Measurements from ENCODE around the gene MBP. TPM values are rescaled to one million over a fixed set of nuclear protein-coding genes. Genes with fewer than 3 reads are reported as not detected.

MBP gene
- total RNA-seq, 1 donor from 2014 or later, result 2.0 TPM

DNA sequence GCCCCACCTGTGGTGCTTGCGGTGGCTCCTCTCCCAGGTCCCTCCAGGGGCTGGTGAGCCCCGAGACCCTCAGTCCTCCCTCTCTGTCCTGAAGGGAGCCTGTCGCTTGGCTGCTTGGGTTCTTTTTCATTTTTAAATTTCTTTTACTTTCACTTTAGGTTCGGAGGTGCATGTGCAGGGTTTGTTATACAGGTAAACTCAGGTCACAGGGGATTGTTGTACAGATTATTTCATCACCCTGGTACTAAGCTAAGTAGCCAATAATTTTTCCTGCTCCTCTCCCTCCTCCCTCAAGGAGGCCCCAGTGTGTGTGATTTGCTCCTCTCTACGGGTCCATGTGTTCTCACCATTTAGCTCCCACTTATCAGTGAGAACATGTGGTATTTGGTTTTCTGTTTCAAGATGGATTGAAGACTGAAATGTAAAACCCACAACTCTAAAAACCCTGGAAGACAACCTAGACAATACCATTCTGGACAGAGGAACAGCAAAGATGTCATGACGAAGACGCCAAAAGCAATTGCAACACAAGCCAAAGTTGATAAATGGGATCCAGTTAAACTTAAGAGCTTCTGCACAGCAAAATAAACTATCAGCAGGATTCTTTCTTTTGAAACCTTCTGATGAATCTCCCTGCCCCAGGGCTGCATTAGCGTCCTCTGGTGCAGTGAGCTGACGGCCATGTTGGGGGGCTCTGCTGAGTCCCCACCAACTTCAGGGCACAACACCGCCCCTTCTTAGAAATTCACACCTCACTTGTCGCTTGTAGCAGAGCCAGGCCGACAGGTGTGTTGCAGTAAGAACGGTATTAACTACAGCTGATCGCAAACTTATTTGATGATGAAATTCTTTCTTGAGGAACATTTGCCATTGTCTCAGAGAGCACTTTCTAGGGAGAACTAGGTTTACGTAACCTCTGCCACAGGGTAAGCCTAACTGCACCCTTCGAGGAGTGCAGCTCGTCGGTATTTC, 174.9 kb downstream of the MBP start:
- Mint-ChIP-seq H3K4me1 (peaks cover 10% of the 10 kb centered on the region), H3K4me3 (no peak overlapping the region), H3K27me3 (ENCODE audit: low read depth) (no peaks in the 10 kb centered on the region), H3K36me3 (ENCODE audit: low read depth) (peaks cover 29% of the 10 kb centered on the region), H3K9me3 (peaks cover 5% of the 10 kb centered on the region), H3K27ac (ENCODE audit: unreplicated experiment) (no peak overlapping the region)
- TF ChIP-seq, protein P1, sequence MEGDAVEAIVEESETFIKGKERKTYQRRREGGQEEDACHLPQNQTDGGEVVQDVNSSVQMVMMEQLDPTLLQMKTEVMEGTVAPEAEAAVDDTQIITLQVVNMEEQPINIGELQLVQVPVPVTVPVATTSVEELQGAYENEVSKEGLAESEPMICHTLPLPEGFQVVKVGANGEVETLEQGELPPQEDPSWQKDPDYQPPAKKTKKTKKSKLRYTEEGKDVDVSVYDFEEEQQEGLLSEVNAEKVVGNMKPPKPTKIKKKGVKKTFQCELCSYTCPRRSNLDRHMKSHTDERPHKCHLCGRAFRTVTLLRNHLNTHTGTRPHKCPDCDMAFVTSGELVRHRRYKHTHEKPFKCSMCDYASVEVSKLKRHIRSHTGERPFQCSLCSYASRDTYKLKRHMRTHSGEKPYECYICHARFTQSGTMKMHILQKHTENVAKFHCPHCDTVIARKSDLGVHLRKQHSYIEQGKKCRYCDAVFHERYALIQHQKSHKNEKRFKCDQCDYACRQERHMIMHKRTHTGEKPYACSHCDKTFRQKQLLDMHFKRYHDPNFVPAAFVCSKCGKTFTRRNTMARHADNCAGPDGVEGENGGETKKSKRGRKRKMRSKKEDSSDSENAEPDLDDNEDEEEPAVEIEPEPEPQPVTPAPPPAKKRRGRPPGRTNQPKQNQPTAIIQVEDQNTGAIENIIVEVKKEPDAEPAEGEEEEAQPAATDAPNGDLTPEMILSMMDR (conservative IDR thresholded peaks at IDR 0.05), result no peak
- no peak for DNase-seq (ENCODE audit: low read depth, low spot score)

DNA sequence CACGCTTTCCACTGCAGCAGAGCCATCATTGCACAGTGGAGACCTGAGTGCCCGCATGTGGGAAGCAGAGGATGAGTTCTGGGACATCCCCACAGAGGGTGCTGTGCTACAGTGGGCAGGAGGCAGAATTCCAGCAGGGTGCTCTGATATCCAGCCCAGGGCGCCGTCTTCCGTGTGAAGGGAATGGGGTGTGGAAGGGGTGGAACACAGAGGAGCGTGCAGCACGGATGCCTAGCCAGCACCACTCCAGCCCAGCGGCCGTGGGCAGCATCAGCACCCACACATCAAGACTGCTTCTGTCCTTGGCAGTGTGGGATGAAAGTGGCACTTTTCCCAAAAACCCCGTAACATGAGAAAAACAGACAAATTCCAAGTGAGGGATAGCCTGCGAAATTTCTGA, 175.9 kb downstream of the MBP start:
- Mint-ChIP-seq H3K9me3 (no peaks in the 10 kb centered on the region), H3K4me1 (peaks cover 10% of the 10 kb centered on the region)

DNA sequence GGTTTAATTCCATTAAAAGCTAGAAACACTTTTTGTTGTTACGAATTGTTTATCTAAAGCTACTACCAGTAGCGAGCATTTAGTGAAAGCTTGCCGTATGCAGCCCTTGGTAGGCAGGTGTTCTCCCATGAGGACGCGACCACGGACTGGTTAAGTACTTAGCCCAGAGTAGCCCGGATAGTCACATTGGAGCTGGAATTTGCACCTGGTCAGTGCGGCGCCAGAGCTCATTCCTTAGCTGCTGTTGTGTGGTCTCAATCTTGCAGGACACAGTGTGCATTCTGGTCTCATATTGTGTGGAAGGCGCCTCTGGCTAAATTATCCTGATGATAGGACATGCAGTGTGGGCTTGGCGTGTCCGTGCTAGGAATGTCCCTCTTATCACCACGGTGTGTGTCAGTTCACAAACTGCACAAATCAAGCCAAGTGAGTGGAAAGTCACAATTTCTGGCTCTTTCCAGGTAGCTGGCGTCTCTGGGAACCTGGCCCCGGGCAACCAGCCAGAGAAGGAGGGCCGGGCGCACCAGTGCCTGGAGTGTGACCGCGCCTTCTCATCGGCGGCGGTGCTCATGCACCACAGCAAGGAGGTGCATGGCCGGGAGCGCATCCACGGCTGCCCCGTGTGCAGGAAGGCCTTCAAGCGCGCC, 176.9 kb downstream of the MBP start:
- H3K4me3 Mint-ChIP-seq, result no peak overlapping the region
- no peak overlapping the region for H3K27ac Mint-ChIP-seq (ENCODE audit: unreplicated experiment)
- H3K36me3 Mint-ChIP-seq (ENCODE audit: low read depth), result peaks cover 19% of the 10 kb centered on the region
- no peak for DNase-seq (ENCODE audit: low read depth, low spot score)
- TF ChIP-seq, protein P1 (conservative IDR thresholded peaks at IDR 0.05), result no peak
- peaks cover 10% of the 10 kb centered on the region for H3K4me1 Mint-ChIP-seq
- no peaks in the 10 kb centered on the region for H3K27me3 Mint-ChIP-seq (ENCODE audit: low read depth)
- peaks cover under 1% of the 10 kb centered on the region for H3K9me3 Mint-ChIP-seq

More for the DNA sequence above, 175.9 kb downstream of the MBP start:
- no peak for DNase-seq (ENCODE audit: low read depth, low spot score)
- TF ChIP-seq, protein P1 (conservative IDR thresholded peaks at IDR 0.05), result no peak
- Mint-ChIP-seq H3K36me3 (ENCODE audit: low read depth) (peaks cover 20% of the 10 kb centered on the region), H3K27ac (ENCODE audit: unreplicated experiment) (no peak overlapping the region), H3K4me3 (no peak overlapping the region), H3K27me3 (ENCODE audit: low read depth) (no peaks in the 10 kb centered on the region)

DNA sequence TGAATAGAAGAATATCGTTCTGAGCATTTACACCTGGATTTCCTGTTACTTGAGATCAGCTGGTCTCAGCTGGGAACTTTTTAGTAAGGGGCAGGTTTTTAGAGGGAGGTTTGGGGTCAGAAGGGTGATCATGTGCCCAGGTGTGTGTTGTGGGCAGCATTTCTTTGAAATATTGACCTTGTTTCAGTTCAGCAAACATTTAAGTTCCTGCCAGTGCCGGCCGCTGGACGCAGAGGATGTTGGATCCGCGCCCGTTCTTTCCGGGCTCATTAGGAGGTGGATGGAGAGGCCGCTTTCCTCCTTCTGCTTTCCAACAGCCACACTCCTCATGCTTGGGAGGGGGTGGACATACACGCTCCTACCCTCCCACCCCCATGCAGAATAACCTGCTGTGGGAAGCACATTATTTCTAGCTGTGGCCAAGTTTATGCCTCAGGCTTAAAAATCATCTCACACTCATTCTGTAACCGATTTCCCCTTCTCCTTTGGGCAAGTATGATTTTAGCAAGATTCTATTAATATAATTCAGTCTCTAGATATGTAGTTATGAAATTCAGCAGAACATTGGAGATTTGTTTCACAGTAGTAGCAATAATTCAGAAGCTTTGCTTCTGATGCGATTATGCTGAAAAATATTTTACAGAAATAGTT, 178.9 kb downstream of the MBP start:
- H3K9me3 Mint-ChIP-seq, result peaks cover 3% of the 10 kb centered on the region
- peaks cover 16% of the 10 kb centered on the region for H3K36me3 Mint-ChIP-seq (ENCODE audit: low read depth)
- DNase-seq (ENCODE audit: low read depth, low spot score), result no peak
- H3K4me1 Mint-ChIP-seq, result peaks cover 10% of the 10 kb centered on the region
- H3K27me3 Mint-ChIP-seq (ENCODE audit: low read depth), result no peaks in the 10 kb centered on the region
- TF ChIP-seq, protein P1 (conservative IDR thresholded peaks at IDR 0.05), result no peak
- no peak overlapping the region for H3K4me3 Mint-ChIP-seq
- H3K27ac Mint-ChIP-seq (ENCODE audit: unreplicated experiment), result no peak overlapping the region

DNA sequence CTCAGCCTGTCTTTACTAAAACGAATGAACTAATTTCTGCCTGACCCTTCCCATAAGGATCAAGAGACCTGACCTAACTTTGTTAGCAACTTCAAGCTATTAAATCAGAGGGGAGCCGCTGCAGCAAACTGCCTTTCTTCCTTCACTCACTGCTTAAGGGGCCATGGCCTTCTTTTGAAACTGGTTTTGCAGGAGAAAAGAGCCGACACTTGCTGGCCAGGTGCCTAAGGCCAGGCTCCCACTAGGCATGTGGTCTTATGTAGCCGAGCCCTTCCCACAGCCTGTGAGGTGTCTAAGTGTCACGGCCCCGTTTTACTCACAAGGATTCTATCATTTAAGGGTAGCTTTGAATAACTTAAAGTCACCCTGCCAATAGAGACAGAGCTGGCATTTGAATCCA, 179.4 kb downstream of the MBP start:
- no peaks in the 10 kb centered on the region for H3K27me3 Mint-ChIP-seq (ENCODE audit: low read depth)
- peaks cover 21% of the 10 kb centered on the region for H3K36me3 Mint-ChIP-seq (ENCODE audit: low read depth)
- no peak for DNase-seq (ENCODE audit: low read depth, low spot score)
- H3K4me1 Mint-ChIP-seq, result peaks cover 10% of the 10 kb centered on the region
- H3K4me3 Mint-ChIP-seq, result no peak overlapping the region
- H3K27ac Mint-ChIP-seq (ENCODE audit: unreplicated experiment), result no peak overlapping the region
- TF ChIP-seq, protein P1 (conservative IDR thresholded peaks at IDR 0.05), result no peak
- peaks cover 3% of the 10 kb centered on the region for H3K9me3 Mint-ChIP-seq
